Activated CD8-positive, alpha-beta T cell treated with anti-CD3 and anti-CD28 coated beads for 36 hours (primary cell): ENCODE measurements around the gene SEC16A. TPM values are rescaled to one million over a fixed set of nuclear protein-coding genes. Genes with fewer than 3 reads are reported as not detected.

Source experiments
- ATAC-seq: fragments of 200-7000 bp; cut with Tn5 transposase; one replicate; pipeline ENCODE4 v1.10.0; 2021; ENCODE audit warnings: mild to moderate bottlenecking, moderate library complexity
- CTCF ChIA-PET: fragments of 350-600 bp; sonication (Branson Sonifier 250); formaldehyde crosslinking; loops from one replicate; lab custom pipeline; 2021; ENCODE audit warnings: antibody characterized with exemption; lab: Charles Lee
- POLR2A ChIA-PET: fragments of 350-600 bp; sonication (Branson Sonifier 250); formaldehyde crosslinking; loops from one replicate; lab custom pipeline; 2021; ENCODE audit warnings: antibody characterized with exemption; lab: Charles Lee
- DNase-seq: peaks from one replicate; pipeline ENCODE4 v3.0.0-alpha.2; 2020
- H3K27ac Mint-ChIP-seq: one replicate; pipeline ENCODE4 v1.8.0; 2021; ENCODE audit warnings: mild to moderate bottlenecking, mixed read lengths
- H3K27me3 Mint-ChIP-seq: one replicate; pipeline ENCODE4 v1.8.0; 2021; ENCODE audit warnings: mixed read lengths
- H3K36me3 Mint-ChIP-seq: one replicate; pipeline ENCODE4 v1.8.0; 2021; ENCODE audit warnings: low read depth, mixed read lengths
- H3K4me1 Mint-ChIP-seq: one replicate; pipeline ENCODE4 v1.8.0; 2021; ENCODE audit warnings: low read depth, mixed read lengths
- H3K4me3 Mint-ChIP-seq: one replicate; pipeline ENCODE4 v1.8.0; 2021; ENCODE audit warnings: mild to moderate bottlenecking, moderate library complexity, mixed read lengths
- H3K9me3 Mint-ChIP-seq: one replicate; pipeline ENCODE4 v1.8.0; 2021; ENCODE audit warnings: mixed read lengths
- CTCF ChIP-seq: fragments of 200-600 bp; IDR thresholded peaks from one replicate; pipeline ENCODE4 v1.8.0; 2022; ENCODE audit warnings: antibody characterized with exemption, mild to moderate bottlenecking
- intact Hi-C: fragments of 100-400 bp; cut with micrococcal nuclease; formaldehyde crosslinking; loops from one replicate; pipeline ENCODE4 v1.10.0; 2022
- total RNA-seq, 2 experiments: library from RNA; stranded (reverse); gene quantifications; one replicate each; pipeline ENCODE4 v1.2.3, GENCODE V29; 2021

The SEC16A gene
- total RNA-seq, 2 experiments from 2014 or later: 67.9 to 69.8 TPM

GRCh38 chr9:136518623-136519022, 35.8 kb upstream of the SEC16A start:
- Mint-ChIP-seq H3K36me3 (peaks cover 7% of the 10 kb centered on the region), H3K4me3 (no peak overlapping the region), H3K27ac (no peak overlapping the region), H3K27me3 (no peaks in the 10 kb centered on the region), H3K9me3 (no peaks in the 10 kb centered on the region), H3K4me1 (no peaks in the 10 kb centered on the region)
- ATAC-seq: no peak
- ChIA-PET CTCF (no interaction called here), POLR2A (no interaction called here)
- intact Hi-C loops: no loop called here
- TF ChIP-seq CTCF: no peak
- no peak for DNase-seq

- Mint-ChIP-seq H3K4me3 (no peak overlapping the region), H3K9me3 (no peaks in the 10 kb centered on the region), H3K27ac (no peak overlapping the region), H3K4me1 (no peaks in the 10 kb centered on the region), H3K27me3 (no peaks in the 10 kb centered on the region), H3K36me3 (peaks cover 11% of the 10 kb centered on the region)
- intact Hi-C loops: no loop called here
- DNase-seq (no peak), ATAC-seq (no peak)
- CTCF ChIA-PET: no interaction called here
- TF ChIP-seq CTCF: no peak
- POLR2A ChIA-PET: no interaction called here
These were observed 35.1 kb upstream of the SEC16A start for GRCh38 chr9:136517950-136518349.

GRCh38 chr9:136517012-136517743, 34.3 kb upstream of the SEC16A start:
- intact Hi-C loops: no loop called here
- DNase-seq: no peak
- H3K27me3 Mint-ChIP-seq: no peaks in the 10 kb centered on the region
- no peak overlapping the region for H3K4me3 Mint-ChIP-seq
- peaks cover 15% of the 10 kb centered on the region for H3K36me3 Mint-ChIP-seq
- ChIA-PET CTCF (no interaction called here), POLR2A (no interaction called here)
- no peak overlapping the region for H3K27ac Mint-ChIP-seq
- no peak for TF ChIP-seq CTCF
- no peak for ATAC-seq
- no peaks in the 10 kb centered on the region for H3K4me1 Mint-ChIP-seq
- H3K9me3 Mint-ChIP-seq: no peaks in the 10 kb centered on the region

- TF ChIP-seq CTCF: no peak
- Mint-ChIP-seq H3K4me3 (no peak overlapping the region), H3K27me3 (no peaks in the 10 kb centered on the region), H3K27ac (no peak overlapping the region), H3K4me1 (no peaks in the 10 kb centered on the region), H3K36me3 (peaks cover 16% of the 10 kb centered on the region), H3K9me3 (no peaks in the 10 kb centered on the region)
- intact Hi-C loops: no loop called here
- ATAC-seq: no peak
- DNase-seq: no peak
- CTCF ChIA-PET: no interaction called here
- POLR2A ChIA-PET: interaction anchor here (0.6 kb wide), 1 partner anchor 33 kb away, joined by 3 read pairs; no protein-coding TSS in a partner anchor
These were observed 33.4 kb upstream of the SEC16A start for GRCh38 chr9:136516191-136516654.

- Mint-ChIP-seq H3K9me3 (no peaks in the 10 kb centered on the region), H3K27me3 (no peaks in the 10 kb centered on the region), H3K27ac (no peak overlapping the region), H3K4me1 (no peaks in the 10 kb centered on the region), H3K4me3 (no peak overlapping the region), H3K36me3 (peaks cover 19% of the 10 kb centered on the region)
- ATAC-seq (no peak), DNase-seq (no peak)
- ChIA-PET POLR2A (no interaction called here), CTCF (no interaction called here)
- intact Hi-C loops: no loop called here
- TF ChIP-seq CTCF: no peak
These were observed 32.4 kb upstream of the SEC16A start for GRCh38 chr9:136515276-136515675.
